Activated T-helper 1 cell treated with anti-CD3 and anti-CD28 coated beads, Interleukin-12 subunit alpha, Interleukin-12 subunit beta, Interleukin-2, Interleukin-4 antibody, amounts not matched to agents 30 ng/mL and 10 ng/mL and 1 ng/mL, durations not matched to agents 14 hours and 24 hours and 36 hours (primary cell): Measurements from ENCODE around the gene ANKRD29. TPM values are rescaled to one million over a fixed set of nuclear protein-coding genes. Genes with fewer than 3 reads are reported as not detected.
"Not testable (repeated sequence)": the region's sequence is repeated elsewhere in the genome, so short reads cannot be mapped to it uniquely, and the experiment has no call there.

Source experiments
- DNase-seq: peaks from one replicate; pipeline ENCODE4 v3.0.0; 2021; ENCODE audit warnings: low spot score
- H3K27ac Mint-ChIP-seq: one replicate; pipeline ENCODE4 v1.8.0; 2021; ENCODE audit warnings: mild to moderate bottlenecking, mixed read lengths
- H3K27me3 Mint-ChIP-seq: one replicate; pipeline ENCODE4 v1.8.0; 2022; ENCODE audit warnings: mild to moderate bottlenecking, moderate library complexity, mixed read lengths; ENCODE audit not compliant: insufficient read depth
- H3K36me3 Mint-ChIP-seq: one replicate; pipeline ENCODE4 v1.8.0; 2021; ENCODE audit warnings: low read depth, mixed read lengths
- H3K4me1 Mint-ChIP-seq: one replicate; pipeline ENCODE4 v1.8.0; 2021; ENCODE audit warnings: low read depth, mixed read lengths
- H3K4me3 Mint-ChIP-seq: one replicate; pipeline ENCODE4 v1.8.0; 2021; ENCODE audit warnings: mild to moderate bottlenecking, moderate library complexity, mixed read lengths
- H3K9me3 Mint-ChIP-seq: one replicate; pipeline ENCODE4 v1.8.0; 2021; ENCODE audit warnings: mixed read lengths
- intact Hi-C: fragments of 100-400 bp; cut with micrococcal nuclease; formaldehyde crosslinking; loops from one replicate; pipeline ENCODE4 v1.15.1; 2024
- total RNA-seq: library from RNA; stranded (reverse); gene quantifications from 2 replicates; pipeline ENCODE4 v1.2.3, GENCODE V29; 2022

Gene ANKRD29
- total RNA-seq, 1 donor from 2014 or later, result not detected

DNA sequence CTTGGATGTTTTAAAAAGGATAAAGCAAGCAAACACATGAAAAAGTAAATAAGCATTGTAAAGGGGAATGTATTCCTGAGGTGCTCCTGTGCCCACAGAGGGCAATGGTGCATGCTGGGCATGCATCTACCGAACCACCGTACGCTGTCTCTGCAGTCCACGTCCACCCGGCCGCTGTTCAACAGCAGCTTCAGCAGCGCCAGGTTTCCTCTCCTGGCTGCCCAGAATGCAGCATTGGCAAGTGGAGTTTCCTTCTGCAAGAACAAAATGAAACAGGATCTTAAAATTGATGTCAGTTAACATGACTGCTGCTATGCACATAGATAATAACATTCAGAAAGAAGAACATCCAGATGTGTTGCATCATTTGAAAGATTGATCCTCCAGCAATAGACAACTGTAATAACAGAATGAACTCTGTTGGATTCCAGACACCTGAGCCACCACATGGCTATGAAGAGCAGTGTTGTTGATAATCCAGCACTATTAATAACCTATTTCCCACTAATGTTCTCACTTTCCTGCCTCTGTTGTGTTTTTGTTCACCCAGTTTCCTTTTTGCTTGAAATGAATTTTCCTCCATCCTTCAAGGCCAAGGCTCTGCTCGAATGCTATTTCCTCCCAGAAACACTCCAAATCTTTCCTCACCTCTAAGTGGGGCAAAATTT, 13.6 kb downstream of the ANKRD29 start:
- no peaks in the 10 kb centered on the region for H3K4me1 Mint-ChIP-seq
- H3K27me3 Mint-ChIP-seq, result peaks cover 25% of the 10 kb centered on the region
- H3K36me3 Mint-ChIP-seq, result no peaks in the 10 kb centered on the region
- H3K4me3 Mint-ChIP-seq, result no peak overlapping the region
- intact Hi-C loops, result no loop called here
- no peaks in the 10 kb centered on the region for H3K9me3 Mint-ChIP-seq
- no peak for DNase-seq
- H3K27ac Mint-ChIP-seq, result no peak overlapping the region

DNA sequence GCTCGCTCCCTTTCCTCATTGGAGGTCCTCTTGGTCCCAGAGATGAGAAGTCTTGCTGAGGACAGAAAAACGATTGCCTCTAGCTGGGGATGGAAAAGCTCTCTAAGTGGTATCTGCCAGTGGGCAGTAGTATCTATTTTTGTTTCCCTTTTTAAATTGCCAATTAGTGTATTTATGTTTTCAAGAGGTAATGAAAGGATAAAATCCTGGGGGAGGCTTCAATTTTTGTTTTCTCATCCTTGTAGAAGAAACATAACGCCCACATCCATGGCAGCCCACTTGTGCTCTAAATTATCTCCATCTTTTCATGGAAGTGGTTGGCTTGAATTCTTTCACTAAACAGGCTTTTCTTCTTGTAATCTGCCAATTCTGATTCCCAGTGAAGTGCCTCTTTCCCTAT, 14.3 kb downstream of the ANKRD29 start:
- DNase-seq, result no peak
- H3K4me1 Mint-ChIP-seq, result no peaks in the 10 kb centered on the region
- no peak overlapping the region for H3K4me3 Mint-ChIP-seq
- no peaks in the 10 kb centered on the region for H3K36me3 Mint-ChIP-seq
- H3K27me3 Mint-ChIP-seq, result peaks cover 25% of the 10 kb centered on the region
- H3K9me3 Mint-ChIP-seq, result no peaks in the 10 kb centered on the region
- intact Hi-C loops, result no loop called here
- no peak overlapping the region for H3K27ac Mint-ChIP-seq

DNA sequence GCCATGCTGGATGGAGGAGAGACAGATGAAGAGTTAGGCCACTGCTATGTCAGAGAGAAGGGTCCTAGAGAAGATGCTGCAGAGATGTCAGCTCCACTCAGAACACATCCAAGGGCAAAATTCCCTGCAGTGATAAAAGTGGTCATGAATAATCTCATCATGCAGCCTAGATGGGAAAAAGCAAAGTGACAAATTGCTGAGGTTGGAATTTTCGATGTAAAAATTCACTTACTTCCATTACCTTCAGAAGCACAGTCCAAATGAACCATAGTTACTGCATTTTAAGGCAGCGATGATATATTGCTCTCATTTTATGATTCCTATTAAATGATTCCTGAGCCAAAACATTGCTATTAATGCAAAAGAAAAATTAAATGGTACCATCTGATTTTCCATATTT, 16.4 kb downstream of the ANKRD29 start:
- H3K27ac Mint-ChIP-seq, result no peak overlapping the region
- H3K4me3 Mint-ChIP-seq, result no peak overlapping the region
- peaks cover 22% of the 10 kb centered on the region for H3K27me3 Mint-ChIP-seq
- DNase-seq, result no peak
- H3K36me3 Mint-ChIP-seq, result no peaks in the 10 kb centered on the region
- H3K4me1 Mint-ChIP-seq, result no peaks in the 10 kb centered on the region
- intact Hi-C loops, result no loop called here
- H3K9me3 Mint-ChIP-seq, result peaks cover 4% of the 10 kb centered on the region

DNA sequence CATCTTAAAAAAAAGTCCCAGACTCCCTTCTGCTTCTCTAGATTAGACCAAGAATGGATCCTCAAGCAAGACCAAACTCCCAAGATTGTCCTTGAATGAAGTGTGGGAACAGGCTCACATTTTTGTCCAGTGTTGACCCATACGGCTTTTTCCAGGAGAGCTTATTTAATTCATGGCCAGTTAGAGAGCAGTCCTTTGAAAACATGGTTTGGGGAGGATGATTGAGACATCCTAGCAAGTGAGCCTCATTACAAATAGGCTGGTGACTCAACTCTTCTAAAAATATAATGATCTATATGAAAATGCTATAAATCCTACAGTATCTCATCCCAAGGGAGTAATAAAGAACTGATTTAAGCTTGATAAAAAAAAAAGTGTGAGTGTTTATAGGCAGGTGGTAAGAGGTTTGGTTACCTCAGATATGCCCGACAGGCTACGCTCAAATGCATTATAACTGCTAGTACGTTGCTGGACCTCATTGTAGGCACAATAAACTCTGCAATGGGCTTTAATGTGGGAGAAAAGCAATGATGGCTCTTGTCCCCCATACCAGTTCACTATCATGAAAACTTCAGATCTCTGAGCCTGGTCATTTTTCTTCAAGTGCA, 17.0 kb downstream of the ANKRD29 start:
- DNase-seq, result no peak
- Mint-ChIP-seq H3K9me3 (peaks cover 4% of the 10 kb centered on the region), H3K27me3 (peaks cover 22% of the 10 kb centered on the region), H3K4me3 (no peak overlapping the region), H3K36me3 (no peaks in the 10 kb centered on the region), H3K27ac (no peak overlapping the region), H3K4me1 (no peaks in the 10 kb centered on the region)
- intact Hi-C loops, result no loop called here

DNA sequence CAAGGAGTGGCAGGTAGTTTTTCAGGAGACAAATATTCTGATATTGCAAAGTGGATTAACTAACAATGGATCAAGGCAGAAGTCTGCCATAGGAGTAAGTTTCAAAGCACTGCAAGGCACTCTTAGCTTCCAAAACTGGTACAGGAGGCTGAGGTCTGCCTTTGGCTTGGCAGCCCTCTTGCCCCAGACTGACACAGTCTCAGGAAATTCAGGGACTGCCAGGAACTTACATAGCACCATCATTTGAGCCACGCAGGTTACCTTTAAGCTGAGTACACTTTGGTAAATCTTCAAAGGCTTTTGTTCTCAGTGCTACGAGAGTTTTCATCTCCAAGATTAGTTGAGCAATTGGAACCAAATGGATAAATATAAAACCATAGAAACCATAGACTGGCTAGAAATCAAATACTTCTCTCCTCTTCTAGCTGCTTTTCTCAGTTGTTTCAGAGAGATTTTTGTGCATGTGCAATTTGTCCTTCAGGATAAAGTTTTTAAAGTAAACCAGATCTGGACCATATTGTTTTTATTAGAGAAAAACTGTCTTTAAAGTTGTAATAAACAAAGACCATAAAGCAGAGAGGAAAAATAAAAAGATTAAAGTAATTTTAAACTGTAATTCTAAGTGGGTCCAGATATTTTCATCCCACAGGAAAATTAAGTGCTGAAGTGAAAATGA, 18.8 kb downstream of the ANKRD29 start:
- H3K27me3 Mint-ChIP-seq, result peaks cover 20% of the 10 kb centered on the region
- intact Hi-C loops, result no loop called here
- no peak for DNase-seq

DNA sequence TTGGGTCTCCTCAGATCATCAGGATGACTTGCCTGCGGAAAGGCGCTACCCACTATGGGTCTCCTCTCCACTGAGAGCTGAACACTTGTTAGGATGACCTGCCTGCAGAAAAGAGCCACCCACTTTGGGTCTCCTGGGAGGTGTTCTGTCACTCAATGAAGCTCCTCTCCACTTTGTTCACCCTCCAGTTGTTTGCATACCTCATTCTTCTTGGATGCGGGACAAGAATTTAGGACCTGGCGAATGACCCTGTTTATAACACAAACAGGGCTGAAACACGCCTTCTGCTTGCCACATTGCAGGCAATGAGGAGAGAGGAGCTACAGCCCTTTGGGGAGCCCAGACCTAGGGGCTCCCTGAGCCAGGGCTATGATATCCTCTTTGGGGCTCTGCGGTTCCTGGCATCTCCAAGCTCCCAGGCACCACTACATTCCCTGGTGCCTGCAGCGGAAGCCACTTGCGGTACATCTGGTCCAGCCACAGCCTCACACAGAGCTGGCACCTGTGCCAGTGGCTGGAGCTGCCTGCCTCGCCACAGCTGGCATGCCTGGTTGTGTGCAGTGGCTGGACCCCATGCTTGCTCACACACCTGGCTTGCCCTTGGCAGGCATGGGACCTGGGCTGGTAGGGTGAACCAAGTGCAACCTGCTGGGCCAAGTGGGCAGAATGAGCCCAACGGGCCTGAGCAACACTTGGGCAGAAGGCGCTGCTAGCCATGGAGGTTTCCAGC, 20.6 kb downstream of the ANKRD29 start:
- H3K4me3 Mint-ChIP-seq, result no peak overlapping the region
- peaks cover 23% of the 10 kb centered on the region for H3K27me3 Mint-ChIP-seq
- intact Hi-C loops, result no loop called here
- H3K27ac Mint-ChIP-seq, result no peak overlapping the region
- no peak for DNase-seq
- peaks cover 4% of the 10 kb centered on the region for H3K9me3 Mint-ChIP-seq
- no peaks in the 10 kb centered on the region for H3K4me1 Mint-ChIP-seq
- H3K36me3 Mint-ChIP-seq, result no peaks in the 10 kb centered on the region

More for the DNA sequence above, 18.8 kb downstream of the ANKRD29 start:
- no peak overlapping the region for H3K4me3 Mint-ChIP-seq
- H3K27ac Mint-ChIP-seq, result no peak overlapping the region
- no peaks in the 10 kb centered on the region for H3K4me1 Mint-ChIP-seq
- peaks cover 4% of the 10 kb centered on the region for H3K9me3 Mint-ChIP-seq
- H3K36me3 Mint-ChIP-seq, result no peaks in the 10 kb centered on the region

DNA sequence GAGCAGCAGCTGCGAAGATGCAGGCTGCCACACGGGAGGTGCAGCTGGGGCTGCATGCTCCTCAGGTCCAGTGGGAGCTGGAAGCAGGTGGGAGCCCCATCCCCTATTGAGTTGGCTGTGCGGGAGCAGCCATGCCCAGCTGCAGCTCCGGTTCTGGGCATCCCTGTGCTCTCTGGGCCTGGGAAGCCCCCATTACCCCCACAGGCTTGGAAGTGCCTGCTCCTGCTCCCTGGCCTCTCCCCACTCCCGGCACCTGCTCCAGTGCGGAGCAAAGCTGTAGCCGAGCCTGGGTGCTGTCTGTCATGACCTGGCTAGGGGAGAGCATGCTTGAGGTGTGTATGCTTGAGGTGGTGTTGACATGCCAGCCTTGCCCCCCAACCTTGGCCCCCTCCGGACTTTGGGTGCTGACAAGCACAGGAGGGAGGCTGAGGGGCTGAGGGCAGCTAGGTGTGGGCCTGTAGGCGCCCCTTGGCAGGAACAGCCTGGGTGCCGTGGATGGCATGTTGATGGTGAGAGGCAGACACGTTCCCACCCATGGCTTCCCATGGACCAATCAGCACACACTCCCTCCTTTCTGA, 21.5 kb downstream of the ANKRD29 start:
- Mint-ChIP-seq H3K27ac (no peak overlapping the region), H3K9me3 (peaks cover 4% of the 10 kb centered on the region), H3K4me3 (no peak overlapping the region), H3K4me1 (no peaks in the 10 kb centered on the region), H3K36me3 (no peaks in the 10 kb centered on the region), H3K27me3 (peaks cover 23% of the 10 kb centered on the region)
- no peak for DNase-seq
- intact Hi-C loops, result no loop called here

DNA sequence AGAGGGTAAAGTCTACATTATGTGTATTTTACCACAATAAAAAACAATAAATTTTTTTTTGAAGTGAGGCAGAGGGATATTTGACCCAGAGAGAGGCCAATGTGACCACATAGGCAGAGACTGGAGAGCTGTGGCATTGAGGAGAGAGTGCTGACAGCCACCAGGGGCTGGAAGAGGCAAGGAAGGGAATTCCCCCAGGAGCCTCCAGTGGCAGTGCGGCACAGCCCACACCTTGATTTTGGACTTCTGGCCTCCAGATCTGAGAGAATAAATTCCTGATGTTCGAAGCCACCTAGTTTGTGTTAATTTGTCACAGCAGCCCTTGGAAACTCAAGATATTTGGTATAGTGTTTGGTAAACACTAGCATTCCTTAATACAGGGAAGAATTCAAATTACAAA, 22.7 kb downstream of the ANKRD29 start:
- Mint-ChIP-seq H3K36me3 (no peaks in the 10 kb centered on the region), H3K4me1 (peaks cover 8% of the 10 kb centered on the region), H3K27ac (no peak overlapping the region), H3K4me3 (no peak overlapping the region), H3K9me3 (peaks cover 4% of the 10 kb centered on the region), H3K27me3 (peaks cover 19% of the 10 kb centered on the region)
- DNase-seq, result no peak
- intact Hi-C loops, result no loop called here

DNA sequence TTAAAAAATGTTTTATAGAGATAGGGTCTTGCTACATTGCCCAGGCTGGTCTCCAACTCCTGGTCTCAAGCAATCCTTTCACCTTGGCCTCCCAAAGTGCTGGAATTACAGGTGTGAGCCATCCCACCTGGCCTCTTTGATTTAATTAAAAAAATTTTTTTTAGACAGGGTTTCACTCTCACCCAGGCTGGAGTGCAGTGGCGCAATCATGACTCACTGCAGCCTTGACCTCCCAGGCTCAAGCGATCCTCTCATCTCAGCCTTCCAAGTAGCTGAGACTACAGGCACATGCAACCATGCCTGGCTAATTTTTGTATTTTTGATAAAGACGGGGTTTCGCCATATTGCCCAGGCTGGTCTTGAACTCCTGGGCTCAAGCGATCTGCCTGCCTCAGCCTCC, 26.3 kb downstream of the ANKRD29 start:
- DNase-seq, H3K27ac Mint-ChIP-seq, intact Hi-C loops, H3K36me3 Mint-ChIP-seq, H3K4me3 Mint-ChIP-seq, H3K9me3 Mint-ChIP-seq: not testable (repeated sequence)
- H3K27me3 Mint-ChIP-seq, result peaks cover 22% of the 10 kb centered on the region
- peaks cover 14% of the 10 kb centered on the region for H3K4me1 Mint-ChIP-seq

DNA sequence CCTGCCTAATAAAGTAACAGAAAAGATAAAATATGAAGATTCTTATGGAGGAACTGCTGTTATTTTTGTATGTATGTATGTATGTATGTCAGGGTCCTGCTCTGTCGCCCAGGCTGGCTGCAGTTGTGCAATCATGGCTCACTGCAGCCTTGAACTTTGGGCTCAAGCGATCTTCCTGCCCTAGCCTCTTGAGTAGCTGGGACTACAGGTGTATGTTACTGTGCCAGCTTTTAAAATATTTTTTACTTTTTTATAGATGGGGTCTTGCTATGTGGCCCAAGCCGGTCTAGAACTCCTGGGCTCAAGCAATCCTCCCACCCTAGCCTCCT, 26.7 kb downstream of the ANKRD29 start:
- Mint-ChIP-seq H3K4me1 (peaks cover 14% of the 10 kb centered on the region), H3K27ac (no peak overlapping the region), H3K9me3 (no peaks in the 10 kb centered on the region), H3K4me3 (no peak overlapping the region), H3K27me3 (peaks cover 22% of the 10 kb centered on the region), H3K36me3 (no peaks in the 10 kb centered on the region)
- no peak for DNase-seq
- intact Hi-C loops, result no loop called here

DNA sequence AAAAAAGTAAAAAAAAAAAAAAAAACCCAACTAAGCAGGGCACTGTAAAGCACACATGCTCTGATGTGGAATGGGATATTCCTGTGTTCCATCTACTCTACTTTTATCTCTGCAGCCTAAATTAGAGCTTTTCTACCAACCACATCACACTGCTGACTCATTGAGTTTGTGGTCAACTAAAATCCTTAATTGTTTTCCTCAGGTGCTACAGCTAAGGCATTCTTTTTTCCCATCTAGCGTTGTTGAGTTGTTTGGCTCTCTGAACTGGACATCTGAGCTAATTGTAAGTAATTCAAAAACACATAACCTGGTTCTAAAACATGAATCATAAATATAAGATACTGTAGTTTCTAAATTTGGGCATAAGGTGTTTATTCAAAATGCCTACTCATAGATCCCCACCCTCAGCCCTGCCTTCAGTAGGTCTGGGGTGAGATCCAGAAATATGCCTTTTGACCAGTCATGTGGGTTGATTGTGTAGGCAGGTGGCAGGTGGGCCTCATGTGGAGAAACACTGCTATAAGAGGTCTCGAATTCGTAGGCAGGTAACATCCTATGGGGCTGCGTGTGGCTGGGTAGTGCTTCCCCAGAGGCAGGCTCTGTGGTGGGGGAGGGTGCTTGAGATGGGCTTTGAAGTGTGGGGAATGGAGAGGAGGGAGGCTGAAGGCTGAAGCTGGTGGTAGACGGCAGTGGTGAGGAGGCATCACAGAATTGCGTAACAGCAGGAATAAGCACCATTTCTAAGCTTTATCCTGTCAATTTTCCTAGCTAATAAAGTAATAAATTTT, 27.2 kb downstream of the ANKRD29 start:
- Mint-ChIP-seq H3K4me1 (peaks cover 14% of the 10 kb centered on the region), H3K9me3 (no peaks in the 10 kb centered on the region), H3K27ac (no peak overlapping the region), H3K27me3 (peaks cover 22% of the 10 kb centered on the region), H3K4me3 (no peak overlapping the region), H3K36me3 (no peaks in the 10 kb centered on the region)
- DNase-seq, result no peak
- intact Hi-C loops, result no loop called here

DNA sequence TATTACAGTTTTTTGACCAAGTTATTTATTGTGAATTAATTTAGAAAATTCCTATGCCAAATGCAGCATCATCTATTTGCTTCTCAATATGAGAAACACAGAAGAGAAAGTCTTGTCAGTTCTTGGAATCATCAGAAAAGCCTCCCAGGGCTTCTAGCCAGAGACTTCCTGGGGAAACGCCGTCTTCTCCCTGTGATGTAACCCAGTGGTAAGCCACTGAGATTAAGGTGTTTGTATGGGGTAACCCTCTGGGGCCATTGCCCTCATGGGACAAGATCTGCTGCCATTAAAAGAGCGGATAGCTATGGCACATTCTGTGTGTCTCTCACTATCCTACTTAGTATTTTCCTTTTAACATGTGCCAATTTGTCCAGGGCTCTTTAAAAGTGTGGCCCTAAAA, 28.0 kb downstream of the ANKRD29 start:
- intact Hi-C loops, result no loop called here
- Mint-ChIP-seq H3K4me3 (no peak overlapping the region), H3K4me1 (peaks cover 14% of the 10 kb centered on the region), H3K9me3 (no peaks in the 10 kb centered on the region), H3K27ac (no peak overlapping the region), H3K27me3 (peaks cover 22% of the 10 kb centered on the region), H3K36me3 (no peaks in the 10 kb centered on the region)
- DNase-seq, result no peak
